ENCODE results near the gene ANTKMT. TPM values are rescaled to one million over a fixed set of nuclear protein-coding genes. Genes with fewer than 3 reads are reported as not detected.

Gene ANTKMT
- total RNA-seq, 1 donor from 2014 or later = 35.0 TPM

DNA sequence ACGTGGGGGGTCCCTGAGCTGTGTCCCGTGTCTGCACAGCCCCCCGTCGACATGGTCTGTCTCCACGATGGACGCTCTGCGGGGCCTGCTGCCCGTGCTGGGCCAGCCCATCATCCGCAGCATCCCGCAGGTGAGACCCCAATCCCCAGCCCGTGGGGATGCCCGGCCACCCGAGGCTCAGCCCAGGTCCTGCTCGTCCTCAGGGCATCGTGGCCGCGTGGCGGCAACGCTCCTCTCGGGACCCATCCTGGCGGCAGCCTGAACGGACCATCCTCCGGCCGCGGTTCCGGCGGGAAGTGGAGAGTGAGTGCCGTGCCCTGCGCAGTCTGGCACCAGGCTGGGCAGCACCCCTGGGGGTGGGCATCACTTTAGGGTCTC is 44.5 kb downstream of the ANTKMT start:
- Histone ChIP-seq H3K36me3 (ENCODE audit: control insufficient read depth, insufficient read depth, low read length) (no peaks in the 10 kb centered on the region), H3K4me3 (ENCODE audit: low read depth, low read length) (no peak overlapping the region), H3K27me3 (ENCODE audit: control insufficient read depth, insufficient read depth, low read length) (no peaks in the 10 kb centered on the region)
- FAIRE-seq (no peak), DNase-seq (ENCODE audit: low read depth) (no peak)
- TF ChIP-seq, protein P1, sequence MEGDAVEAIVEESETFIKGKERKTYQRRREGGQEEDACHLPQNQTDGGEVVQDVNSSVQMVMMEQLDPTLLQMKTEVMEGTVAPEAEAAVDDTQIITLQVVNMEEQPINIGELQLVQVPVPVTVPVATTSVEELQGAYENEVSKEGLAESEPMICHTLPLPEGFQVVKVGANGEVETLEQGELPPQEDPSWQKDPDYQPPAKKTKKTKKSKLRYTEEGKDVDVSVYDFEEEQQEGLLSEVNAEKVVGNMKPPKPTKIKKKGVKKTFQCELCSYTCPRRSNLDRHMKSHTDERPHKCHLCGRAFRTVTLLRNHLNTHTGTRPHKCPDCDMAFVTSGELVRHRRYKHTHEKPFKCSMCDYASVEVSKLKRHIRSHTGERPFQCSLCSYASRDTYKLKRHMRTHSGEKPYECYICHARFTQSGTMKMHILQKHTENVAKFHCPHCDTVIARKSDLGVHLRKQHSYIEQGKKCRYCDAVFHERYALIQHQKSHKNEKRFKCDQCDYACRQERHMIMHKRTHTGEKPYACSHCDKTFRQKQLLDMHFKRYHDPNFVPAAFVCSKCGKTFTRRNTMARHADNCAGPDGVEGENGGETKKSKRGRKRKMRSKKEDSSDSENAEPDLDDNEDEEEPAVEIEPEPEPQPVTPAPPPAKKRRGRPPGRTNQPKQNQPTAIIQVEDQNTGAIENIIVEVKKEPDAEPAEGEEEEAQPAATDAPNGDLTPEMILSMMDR (IDR thresholded peaks at IDR 0.05; ENCODE audit: insufficient read depth, low read length, severe bottlenecking) = no peak

DNA sequence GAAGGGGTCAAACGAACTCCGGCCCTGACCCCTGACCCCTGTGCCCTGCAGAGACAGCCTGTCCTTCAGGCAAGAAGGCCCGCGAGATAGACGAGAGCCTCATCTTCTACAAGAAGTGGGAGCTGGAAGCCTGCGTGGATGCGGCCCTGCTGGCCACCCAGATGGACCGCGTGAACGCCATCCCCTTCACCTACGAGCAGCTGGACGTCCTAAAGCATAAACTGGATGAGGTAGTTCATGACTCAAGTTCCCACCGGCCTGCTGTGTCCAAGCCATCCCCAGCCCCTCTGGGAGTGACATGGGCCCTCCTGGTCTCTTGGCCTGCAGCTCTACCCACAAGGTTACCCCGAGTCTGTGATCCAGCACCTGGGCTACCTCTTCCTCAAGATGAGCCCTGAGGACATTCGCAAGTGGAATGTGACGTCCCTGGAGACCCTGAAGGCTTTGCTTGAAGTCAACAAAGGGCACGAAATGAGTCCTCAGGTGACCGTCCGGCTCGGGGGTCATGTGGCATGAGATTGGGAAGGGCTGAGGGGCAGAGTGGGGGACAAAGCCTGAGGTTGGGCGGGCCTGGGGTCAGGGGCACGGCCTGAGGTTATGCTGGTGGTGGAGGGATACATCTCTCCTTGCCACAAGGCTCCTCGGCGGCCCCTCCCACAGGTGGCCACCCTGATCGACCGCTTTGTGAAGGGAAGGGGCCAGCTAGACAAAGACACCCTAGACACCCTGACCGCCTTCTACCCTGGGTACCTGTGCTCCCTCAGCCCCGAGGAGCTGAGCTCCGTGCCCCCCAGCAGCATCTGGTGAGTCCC is 45.3 kb downstream of the ANTKMT start:
- FAIRE-seq (no peak), DNase-seq (ENCODE audit: low read depth) (no peak)
- H3K36me3 ChIP-seq (ENCODE audit: control insufficient read depth, insufficient read depth, low read length) = no peaks in the 10 kb centered on the region
- no peak overlapping the region for H3K4me3 ChIP-seq (ENCODE audit: low read depth, low read length)
- no peaks in the 10 kb centered on the region for H3K27me3 ChIP-seq (ENCODE audit: control insufficient read depth, insufficient read depth, low read length)
- TF ChIP-seq, protein P1 (IDR thresholded peaks at IDR 0.05; ENCODE audit: insufficient read depth, low read length, severe bottlenecking) = no peak

DNA sequence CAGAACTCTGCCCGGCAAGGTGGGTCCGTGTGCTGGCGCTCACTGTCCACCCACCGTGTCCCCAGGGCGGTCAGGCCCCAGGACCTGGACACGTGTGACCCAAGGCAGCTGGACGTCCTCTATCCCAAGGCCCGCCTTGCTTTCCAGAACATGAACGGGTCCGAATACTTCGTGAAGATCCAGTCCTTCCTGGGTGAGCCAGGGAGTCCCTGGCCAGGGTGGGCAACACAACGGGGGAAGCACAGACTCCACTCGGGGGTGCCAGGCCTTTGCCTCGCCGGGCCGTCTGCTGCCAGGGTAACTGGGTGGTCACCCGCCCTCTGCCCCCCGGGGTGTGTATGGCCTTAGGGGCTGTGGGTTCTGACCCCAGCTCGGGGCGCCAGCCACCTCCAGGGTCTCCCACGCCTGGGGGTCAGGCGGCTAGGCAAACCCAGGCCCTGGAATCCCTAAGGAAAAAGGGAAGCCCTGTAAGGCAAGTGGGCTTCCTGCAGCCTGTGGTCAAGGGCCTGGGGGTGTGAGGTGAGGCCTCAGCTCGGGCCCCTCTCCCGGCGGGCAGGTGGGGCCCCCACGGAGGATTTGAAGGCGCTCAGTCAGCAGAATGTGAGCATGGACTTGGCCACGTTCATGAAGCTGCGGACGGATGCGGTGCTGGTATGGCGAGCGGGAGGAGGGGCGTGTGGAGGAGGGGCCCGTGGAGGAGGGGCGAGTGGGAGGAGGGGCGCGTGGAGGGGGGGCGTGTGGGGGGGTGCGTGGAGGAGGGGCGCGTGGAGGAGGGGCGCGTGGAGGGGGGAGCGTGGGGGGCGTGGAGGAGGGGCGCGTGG is 46.1 kb downstream of the ANTKMT start:
- no peaks in the 10 kb centered on the region for H3K36me3 ChIP-seq (ENCODE audit: control insufficient read depth, insufficient read depth, low read length)
- TF ChIP-seq, protein P1 (IDR thresholded peaks at IDR 0.05; ENCODE audit: insufficient read depth, low read length, severe bottlenecking) = no peak
- DNase-seq (ENCODE audit: low read depth) = no peak
- H3K4me3 ChIP-seq (ENCODE audit: low read depth, low read length) = no peak overlapping the region
- no peak for FAIRE-seq
- no peaks in the 10 kb centered on the region for H3K27me3 ChIP-seq (ENCODE audit: control insufficient read depth, insufficient read depth, low read length)

DNA sequence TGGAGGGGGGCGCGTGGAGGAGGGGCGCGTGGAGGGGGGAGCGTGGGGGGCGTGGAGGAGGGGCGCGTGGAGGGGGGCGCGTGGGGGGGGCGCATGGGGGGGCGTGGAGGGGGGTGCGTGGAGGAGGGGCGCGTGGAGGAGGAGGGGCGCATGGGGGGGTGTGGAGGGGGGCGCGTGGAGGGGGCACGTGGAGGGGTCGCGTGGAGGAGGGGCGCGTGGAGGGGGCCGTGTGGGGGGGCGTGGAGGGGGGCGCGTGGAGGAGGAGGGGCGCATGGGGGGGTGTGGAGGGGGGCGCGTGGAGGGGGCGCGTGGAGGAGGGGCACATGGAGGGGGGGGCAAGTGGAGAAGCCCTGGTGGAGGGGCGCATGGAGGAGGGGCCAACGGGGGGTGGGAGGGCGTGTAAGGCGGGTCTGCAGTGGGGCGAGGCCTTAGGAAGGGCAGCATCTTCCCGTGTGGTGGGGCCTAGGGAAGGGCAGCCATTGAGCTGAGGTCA is 46.8 kb downstream of the ANTKMT start:
- no peak for FAIRE-seq
- Histone ChIP-seq H3K27me3 (ENCODE audit: control insufficient read depth, insufficient read depth, low read length) (no peaks in the 10 kb centered on the region), H3K4me3 (ENCODE audit: low read depth, low read length) (no peak overlapping the region), H3K36me3 (ENCODE audit: control insufficient read depth, insufficient read depth, low read length) (no peaks in the 10 kb centered on the region)
- TF ChIP-seq, protein P1 (IDR thresholded peaks at IDR 0.05; ENCODE audit: insufficient read depth, low read length, severe bottlenecking) = no peak
- no peak for DNase-seq (ENCODE audit: low read depth)

DNA sequence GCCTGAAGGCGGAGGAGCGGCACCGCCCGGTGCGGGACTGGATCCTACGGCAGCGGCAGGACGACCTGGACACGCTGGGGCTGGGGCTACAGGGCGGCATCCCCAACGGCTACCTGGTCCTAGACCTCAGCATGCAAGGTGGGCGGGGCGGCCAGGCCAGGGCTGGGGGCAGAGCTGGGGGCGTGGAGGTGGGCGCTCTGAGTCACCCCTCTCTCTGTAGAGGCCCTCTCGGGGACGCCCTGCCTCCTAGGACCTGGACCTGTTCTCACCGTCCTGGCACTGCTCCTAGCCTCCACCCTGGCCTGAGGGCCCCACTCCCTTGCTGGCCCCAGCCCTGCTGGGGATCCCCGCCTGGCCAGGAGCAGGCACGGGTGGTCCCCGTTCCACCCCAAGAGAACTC is 47.5 kb downstream of the ANTKMT start:
- DNase-seq (ENCODE audit: low read depth) (no peak), FAIRE-seq (no peak)
- TF ChIP-seq, protein P1 (IDR thresholded peaks at IDR 0.05; ENCODE audit: insufficient read depth, low read length, severe bottlenecking) = no peak
- Histone ChIP-seq H3K27me3 (ENCODE audit: control insufficient read depth, insufficient read depth, low read length) (no peaks in the 10 kb centered on the region), H3K4me3 (ENCODE audit: low read depth, low read length) (no peak overlapping the region), H3K36me3 (ENCODE audit: control insufficient read depth, insufficient read depth, low read length) (no peaks in the 10 kb centered on the region)
